GM12864 (cell line): ENCODE data around the gene SNX10.

Experiments
- DNase-seq: peaks from one replicate; pipeline ENCODE4 v3.0.0-alpha.2; 2011; ENCODE audit warnings: low read depth
- H3K4me3 ChIP-seq: 2 replicates; pipeline ENCODE4 v1.5.1; 2011; ENCODE audit warnings: mild to moderate bottlenecking, low read depth, low read length, control low read depth
- TF ChIP-seq, protein P1 (sequence below): IDR thresholded peaks from 2 replicates; pipeline ENCODE4 v1.5.1; 2011; ENCODE audit warnings: low read depth, mild to moderate bottlenecking, moderate library complexity, low read length, control low read depth, inconsistent platforms; ENCODE audit errors: missing control alignments

SNX10 gene

DNA sequence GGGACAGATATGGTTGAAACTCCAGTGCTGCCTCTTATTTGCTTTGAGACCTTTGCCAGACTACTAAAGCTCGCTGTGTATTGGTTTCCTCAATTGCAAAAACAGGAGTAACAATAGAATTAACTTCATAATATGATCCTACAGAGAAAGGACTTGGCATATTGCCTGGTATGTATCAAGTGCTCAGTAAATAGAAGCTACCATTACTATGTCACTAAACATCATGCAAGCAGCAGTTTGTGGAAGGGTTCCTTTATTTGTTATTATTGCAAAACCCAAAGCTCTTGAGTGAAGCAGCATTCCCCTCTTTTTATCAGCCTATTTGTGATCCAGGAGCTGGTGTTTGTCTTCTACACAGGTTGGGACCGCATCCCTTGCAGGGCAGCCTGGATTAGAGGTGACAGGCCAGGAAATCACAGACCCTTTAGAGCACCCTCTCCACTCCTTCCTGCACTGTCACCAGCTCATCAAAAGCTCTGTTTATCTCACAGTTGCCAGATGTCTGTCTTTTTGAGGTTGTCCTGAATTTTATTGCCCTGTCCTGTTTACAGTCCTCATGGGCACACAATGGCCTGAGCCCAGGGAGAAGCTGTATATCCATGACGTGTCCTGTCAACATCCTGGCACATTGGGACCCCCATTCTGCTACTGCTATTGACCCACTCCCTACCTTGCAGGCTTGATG, 121.5 kb downstream of the SNX10 start:
- H3K4me3 ChIP-seq = no peak overlapping the region
- DNase-seq = no peak
- TF ChIP-seq, protein P1, sequence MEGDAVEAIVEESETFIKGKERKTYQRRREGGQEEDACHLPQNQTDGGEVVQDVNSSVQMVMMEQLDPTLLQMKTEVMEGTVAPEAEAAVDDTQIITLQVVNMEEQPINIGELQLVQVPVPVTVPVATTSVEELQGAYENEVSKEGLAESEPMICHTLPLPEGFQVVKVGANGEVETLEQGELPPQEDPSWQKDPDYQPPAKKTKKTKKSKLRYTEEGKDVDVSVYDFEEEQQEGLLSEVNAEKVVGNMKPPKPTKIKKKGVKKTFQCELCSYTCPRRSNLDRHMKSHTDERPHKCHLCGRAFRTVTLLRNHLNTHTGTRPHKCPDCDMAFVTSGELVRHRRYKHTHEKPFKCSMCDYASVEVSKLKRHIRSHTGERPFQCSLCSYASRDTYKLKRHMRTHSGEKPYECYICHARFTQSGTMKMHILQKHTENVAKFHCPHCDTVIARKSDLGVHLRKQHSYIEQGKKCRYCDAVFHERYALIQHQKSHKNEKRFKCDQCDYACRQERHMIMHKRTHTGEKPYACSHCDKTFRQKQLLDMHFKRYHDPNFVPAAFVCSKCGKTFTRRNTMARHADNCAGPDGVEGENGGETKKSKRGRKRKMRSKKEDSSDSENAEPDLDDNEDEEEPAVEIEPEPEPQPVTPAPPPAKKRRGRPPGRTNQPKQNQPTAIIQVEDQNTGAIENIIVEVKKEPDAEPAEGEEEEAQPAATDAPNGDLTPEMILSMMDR = no peak

DNA sequence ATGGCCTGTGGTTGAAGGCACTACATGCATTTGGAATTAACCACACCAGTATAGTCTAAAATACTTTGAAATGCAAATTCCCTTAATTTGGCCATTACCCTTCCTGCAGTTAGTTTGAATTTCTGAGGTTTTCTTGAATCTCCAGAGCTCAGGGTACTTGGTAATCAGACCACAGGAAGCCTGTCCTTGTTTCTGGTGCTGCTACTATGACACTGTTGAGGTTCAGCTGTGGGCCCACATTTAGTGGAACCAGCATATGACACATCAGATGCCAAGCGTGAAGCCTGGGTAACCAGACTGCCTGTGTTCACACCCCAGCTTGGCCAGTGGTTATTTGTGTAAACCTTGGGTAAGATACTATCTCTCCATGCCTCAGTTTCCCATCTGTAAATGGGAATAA, 124.3 kb downstream of the SNX10 start:
- TF ChIP-seq, protein P1 = no peak
- DNase-seq = no peak
- H3K4me3 ChIP-seq = no peak overlapping the region

DNA sequence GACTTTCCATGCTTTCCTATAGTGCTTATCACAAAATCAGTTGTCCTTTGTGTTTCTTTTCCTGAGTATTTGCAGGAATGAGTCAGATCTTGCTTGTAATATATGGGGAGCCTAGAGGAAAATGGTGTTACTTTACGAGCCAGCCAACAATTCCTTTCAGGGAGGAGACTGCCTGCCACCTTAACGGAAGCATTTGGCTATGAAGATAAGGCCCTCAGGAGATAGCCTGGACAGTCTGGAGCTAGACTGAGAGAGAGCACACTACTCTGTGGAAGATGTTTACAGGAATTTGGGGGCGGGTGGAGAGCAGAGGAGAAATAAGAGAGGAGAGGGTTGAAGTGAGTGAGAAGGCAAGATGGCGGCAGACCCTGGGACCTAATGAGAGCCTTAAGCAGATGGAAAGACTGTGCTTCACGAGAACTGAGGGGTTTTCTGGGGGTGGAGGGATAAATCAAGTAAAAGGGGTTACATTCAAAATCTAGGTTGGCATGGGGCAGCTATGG, 126.3 kb downstream of the SNX10 start:
- TF ChIP-seq, protein P1 = no peak
- no peak for DNase-seq
- no peak overlapping the region for H3K4me3 ChIP-seq

DNA sequence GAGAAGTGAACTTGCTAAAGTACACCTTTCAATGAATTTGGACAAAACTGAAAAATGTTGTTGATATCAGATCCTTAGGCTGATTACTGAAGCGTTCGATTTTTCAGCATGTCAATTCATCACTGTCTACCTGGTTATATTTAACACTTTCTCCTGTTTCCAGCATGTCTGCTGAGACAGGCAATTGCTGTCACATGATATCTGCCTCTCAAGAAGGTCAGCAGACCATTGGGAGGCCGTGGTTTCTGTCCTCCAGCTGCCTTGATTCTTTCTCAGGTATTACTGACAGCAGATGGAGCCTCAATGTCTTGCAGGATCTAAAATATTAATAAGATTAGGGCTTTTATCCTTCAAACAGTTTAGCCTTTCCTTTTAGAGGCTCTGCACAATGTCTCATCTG, 127.5 kb downstream of the SNX10 start:
- DNase-seq = no peak
- no peak overlapping the region for H3K4me3 ChIP-seq
- TF ChIP-seq, protein P1 = no peak

DNA sequence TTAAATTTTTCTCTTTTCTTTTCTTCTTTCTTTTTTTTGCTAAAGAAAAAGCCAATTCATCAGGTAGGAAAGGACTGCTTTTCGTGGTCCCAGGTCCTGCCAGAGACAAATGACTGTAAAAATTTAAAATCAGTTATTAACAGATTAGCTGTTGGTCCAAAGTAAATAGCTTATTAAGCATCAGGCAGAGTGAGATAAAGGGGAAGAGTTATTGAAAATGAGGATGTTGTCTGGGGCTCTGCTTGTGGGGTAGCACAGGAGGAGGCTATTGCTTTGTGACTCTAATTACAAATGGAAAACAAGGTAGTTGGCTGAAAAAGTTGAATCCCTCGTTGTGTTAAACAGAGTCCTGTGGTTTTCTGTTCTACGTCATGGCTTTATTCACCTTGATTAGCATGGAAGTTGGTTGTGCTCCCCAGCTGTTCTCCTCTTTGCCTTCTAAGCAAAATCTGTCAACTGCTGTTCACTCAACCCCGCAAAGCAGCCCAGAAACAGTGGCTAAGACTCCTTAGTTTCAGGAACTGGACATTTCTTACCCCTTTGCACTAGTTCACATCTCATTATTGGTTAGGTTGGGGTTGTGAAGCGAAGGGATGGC, 128.9 kb downstream of the SNX10 start:
- TF ChIP-seq, protein P1 = no peak
- no peak for DNase-seq
- no peak overlapping the region for H3K4me3 ChIP-seq

DNA sequence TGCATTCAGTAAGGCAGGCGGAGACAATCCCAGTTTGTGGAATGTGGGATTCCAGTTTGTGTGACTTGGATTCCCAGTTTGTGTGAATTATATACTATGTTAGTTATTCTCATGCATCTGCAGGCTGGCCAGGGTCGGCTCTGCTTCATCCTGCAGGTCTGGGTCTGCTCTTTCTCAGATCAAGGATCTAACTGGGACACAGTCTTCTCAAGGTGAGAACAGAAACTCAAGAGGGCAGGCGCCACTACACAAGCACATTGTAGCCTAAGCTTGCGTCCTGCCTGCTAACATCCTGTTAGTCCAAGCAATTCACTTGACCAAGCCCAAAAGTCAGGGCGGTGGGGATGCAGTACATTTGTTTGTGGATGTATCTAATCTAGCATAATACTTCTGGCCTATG, 131.1 kb downstream of the SNX10 start:
- TF ChIP-seq, protein P1 = no peak
- no peak for DNase-seq
- H3K4me3 ChIP-seq = no peak overlapping the region

DNA sequence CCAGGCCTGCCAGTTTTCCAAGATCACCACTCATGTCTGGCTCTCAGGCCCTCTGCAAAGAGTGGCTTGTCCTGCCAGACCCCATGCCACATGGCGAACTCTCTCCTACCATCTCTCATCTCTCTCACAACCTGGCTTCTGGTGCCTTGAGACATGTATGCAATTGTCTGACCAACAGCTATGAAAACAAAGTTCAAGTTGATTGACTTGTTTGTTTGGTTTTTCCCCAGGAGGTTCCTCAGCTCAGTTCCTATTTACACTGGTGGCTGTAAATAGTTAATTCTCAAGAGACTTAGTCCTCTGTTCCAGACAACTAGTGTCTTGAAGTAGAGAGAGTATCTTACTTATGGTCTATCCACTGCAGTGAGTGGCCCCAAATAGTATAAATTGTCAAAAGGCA, 131.8 kb downstream of the SNX10 start:
- TF ChIP-seq, protein P1 = no peak
- DNase-seq = no peak
- no peak overlapping the region for H3K4me3 ChIP-seq
